ENCODE results near the gene CSTPP1. TPM values are rescaled to one million over a fixed set of nuclear protein-coding genes. Genes with fewer than 3 reads are reported as not detected.

CSTPP1 gene
- total RNA-seq, 2 experiments from 2014 or later = 12.8 to 14.4 TPM

DNA sequence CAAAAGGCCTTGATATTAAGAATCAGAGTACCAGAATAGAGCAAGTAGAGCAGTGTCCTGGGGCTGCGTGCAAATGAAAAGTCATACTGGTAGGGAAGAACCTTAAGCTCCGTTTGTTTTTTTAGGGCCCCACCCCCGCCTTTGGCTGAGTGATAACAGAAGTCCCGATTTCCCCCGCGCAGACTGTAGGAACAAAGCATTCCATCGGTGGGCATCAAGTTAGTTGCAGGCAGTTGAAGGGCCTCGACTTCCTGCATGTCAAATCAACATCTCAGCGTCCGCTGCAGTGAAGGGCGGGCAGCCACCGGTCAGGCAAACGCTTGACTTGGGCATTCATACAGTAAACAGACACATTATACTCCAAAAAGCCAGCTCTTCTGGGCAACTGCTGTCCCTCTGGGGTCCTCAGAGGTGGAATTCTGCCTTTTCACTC, 29.9 kb upstream of the CSTPP1 start:
- DNase-seq = no peak
- ATAC-seq = no peak
- POLR2A ChIA-PET = no interaction called here
- Mint-ChIP-seq H3K36me3 (ENCODE audit: low read depth) (no peaks in the 10 kb centered on the region), H3K27ac (no peak overlapping the region), H3K9me3 (no peaks in the 10 kb centered on the region), H3K4me3 (no peak overlapping the region), H3K27me3 (peaks cover 8% of the 10 kb centered on the region), H3K4me1 (ENCODE audit: low read depth) (no peaks in the 10 kb centered on the region)
- CTCF ChIA-PET = interaction anchor here (0.7 to 3.9 kb wide), 3 partner anchors 81 to 248 kb away, joined by 3 to 16 read pairs (median 3); no protein-coding TSS in a partner anchor
- intact Hi-C loops (cut with micrococcal nuclease) = no loop called here
- TF ChIP-seq, protein P1, sequence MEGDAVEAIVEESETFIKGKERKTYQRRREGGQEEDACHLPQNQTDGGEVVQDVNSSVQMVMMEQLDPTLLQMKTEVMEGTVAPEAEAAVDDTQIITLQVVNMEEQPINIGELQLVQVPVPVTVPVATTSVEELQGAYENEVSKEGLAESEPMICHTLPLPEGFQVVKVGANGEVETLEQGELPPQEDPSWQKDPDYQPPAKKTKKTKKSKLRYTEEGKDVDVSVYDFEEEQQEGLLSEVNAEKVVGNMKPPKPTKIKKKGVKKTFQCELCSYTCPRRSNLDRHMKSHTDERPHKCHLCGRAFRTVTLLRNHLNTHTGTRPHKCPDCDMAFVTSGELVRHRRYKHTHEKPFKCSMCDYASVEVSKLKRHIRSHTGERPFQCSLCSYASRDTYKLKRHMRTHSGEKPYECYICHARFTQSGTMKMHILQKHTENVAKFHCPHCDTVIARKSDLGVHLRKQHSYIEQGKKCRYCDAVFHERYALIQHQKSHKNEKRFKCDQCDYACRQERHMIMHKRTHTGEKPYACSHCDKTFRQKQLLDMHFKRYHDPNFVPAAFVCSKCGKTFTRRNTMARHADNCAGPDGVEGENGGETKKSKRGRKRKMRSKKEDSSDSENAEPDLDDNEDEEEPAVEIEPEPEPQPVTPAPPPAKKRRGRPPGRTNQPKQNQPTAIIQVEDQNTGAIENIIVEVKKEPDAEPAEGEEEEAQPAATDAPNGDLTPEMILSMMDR (IDR thresholded peaks at IDR 0.05) = no peak

DNA sequence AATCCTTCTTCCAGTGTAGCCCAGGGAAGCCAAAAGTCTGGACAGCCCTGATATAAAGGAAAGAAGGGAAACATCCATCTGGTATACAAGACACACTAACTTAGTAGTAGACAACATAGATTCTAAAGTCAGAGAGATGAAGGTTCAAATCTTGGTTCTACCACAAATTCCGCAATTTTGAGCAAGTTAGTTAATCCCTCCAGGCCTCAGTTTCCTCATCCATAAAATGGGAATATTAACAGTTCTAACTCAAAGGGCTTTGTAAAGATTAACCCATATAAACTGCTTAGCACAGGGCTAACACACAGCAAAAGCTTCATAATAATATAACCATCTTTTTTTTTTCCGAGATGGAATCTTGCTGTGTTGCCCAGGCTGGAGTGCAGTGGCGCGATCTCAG, 29.0 kb upstream of the CSTPP1 start:
- no peak overlapping the region for H3K4me3 Mint-ChIP-seq
- TF ChIP-seq, protein P1 (IDR thresholded peaks at IDR 0.05) = no peak
- DNase-seq (no peak), ATAC-seq (no peak)
- no peaks in the 10 kb centered on the region for H3K4me1 Mint-ChIP-seq (ENCODE audit: low read depth)
- no peaks in the 10 kb centered on the region for H3K9me3 Mint-ChIP-seq
- ChIA-PET POLR2A (no interaction called here), CTCF (interaction anchor here (1.4 to 3.9 kb wide), 3 partner anchors 12 to 247 kb away, joined by 3 to 16 read pairs (median 4); no protein-coding TSS in a partner anchor)
- peaks cover 8% of the 10 kb centered on the region for H3K27me3 Mint-ChIP-seq
- no peak overlapping the region for H3K27ac Mint-ChIP-seq
- H3K36me3 Mint-ChIP-seq (ENCODE audit: low read depth) = no peaks in the 10 kb centered on the region
- intact Hi-C loops (cut with micrococcal nuclease) = no loop called here

DNA sequence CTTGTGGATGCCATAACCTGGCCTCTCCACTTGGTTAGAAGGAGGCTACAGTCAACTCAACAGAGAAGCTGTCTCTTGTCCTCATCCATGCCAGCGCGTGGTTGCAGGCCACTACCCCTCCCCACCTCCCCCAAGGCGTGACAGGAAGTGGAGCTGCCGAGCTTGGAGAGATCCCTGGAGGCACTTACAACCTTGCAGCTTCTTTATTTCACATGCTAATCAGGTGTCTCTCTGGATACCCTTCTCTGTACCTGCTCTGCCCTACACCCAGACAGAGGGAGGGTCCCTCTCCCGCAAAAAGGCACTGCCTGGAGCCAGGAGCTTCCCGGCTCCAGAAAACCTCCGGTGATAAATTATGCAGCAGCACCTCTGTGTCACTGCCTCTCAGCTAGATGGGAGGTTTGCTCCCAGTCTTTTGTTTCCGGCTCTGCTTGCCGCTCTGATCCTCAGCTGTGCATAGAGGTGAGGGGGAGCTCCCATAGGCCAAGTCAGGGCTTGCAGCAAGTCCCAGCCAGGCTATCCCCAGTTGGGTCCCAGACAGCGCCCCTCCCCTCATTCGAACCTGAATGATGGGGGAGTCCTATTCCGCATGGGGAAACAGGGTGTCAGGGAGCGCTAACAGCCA, 23.9 kb upstream of the CSTPP1 start:
- Mint-ChIP-seq H3K27me3 (peaks cover 41% of the 10 kb centered on the region), H3K36me3 (ENCODE audit: low read depth) (no peaks in the 10 kb centered on the region), H3K9me3 (no peaks in the 10 kb centered on the region), H3K4me3 (no peak overlapping the region), H3K4me1 (ENCODE audit: low read depth) (peaks cover 10% of the 10 kb centered on the region), H3K27ac (no peak overlapping the region)
- ChIA-PET CTCF (interaction anchor here (1.4 kb wide), 2 partner anchors 16 to 240 kb away, joined by 3 to 6 read pairs; no protein-coding TSS in a partner anchor), POLR2A (interaction anchor here (0.8 to 1.3 kb wide), 2 partner anchors 12 to 234 kb away, joined by 3 read pairs; no protein-coding TSS in a partner anchor)
- intact Hi-C loops (cut with micrococcal nuclease) = no loop called here
- no peak for ATAC-seq
- TF ChIP-seq, protein P1 (IDR thresholded peaks at IDR 0.05) = no peak
- no peak for DNase-seq

DNA sequence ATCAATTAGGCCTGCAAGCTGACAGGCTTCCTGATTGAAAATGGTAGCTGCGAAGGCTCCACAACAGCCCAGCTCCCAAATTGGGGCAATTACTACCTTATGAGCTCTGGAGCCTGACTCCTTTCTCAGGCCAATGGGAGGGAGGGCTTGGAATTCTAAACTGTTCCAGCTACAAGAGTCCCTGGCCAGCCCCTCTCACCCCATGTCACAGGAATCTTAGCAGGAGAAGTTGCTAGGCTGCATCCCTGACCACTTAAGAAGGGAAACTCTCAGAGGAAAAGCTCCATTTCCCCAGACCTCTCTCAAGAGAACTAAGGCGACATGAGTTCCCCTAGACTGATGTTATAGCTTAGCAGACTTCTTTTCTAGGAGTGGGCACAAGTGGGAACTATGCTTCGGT, 23.1 kb upstream of the CSTPP1 start:
- no peaks in the 10 kb centered on the region for H3K9me3 Mint-ChIP-seq
- peaks cover 44% of the 10 kb centered on the region for H3K27me3 Mint-ChIP-seq
- no peaks in the 10 kb centered on the region for H3K36me3 Mint-ChIP-seq (ENCODE audit: low read depth)
- H3K4me1 Mint-ChIP-seq (ENCODE audit: low read depth) = peaks cover 12% of the 10 kb centered on the region
- H3K4me3 Mint-ChIP-seq = no peak overlapping the region
- ChIA-PET CTCF (interaction anchor here (1.0 to 1.4 kb wide), 3 partner anchors 17 to 239 kb away, joined by 3 to 10 read pairs (median 3); no protein-coding TSS in a partner anchor), POLR2A (interaction anchor here (0.8 to 1.3 kb wide), 2 partner anchors 13 to 233 kb away, joined by 3 read pairs; no protein-coding TSS in a partner anchor)
- intact Hi-C loops (cut with micrococcal nuclease) = no loop called here
- ATAC-seq (no peak), DNase-seq (no peak)
- TF ChIP-seq, protein P1 (IDR thresholded peaks at IDR 0.05) = no peak
- H3K27ac Mint-ChIP-seq = no peak overlapping the region

DNA sequence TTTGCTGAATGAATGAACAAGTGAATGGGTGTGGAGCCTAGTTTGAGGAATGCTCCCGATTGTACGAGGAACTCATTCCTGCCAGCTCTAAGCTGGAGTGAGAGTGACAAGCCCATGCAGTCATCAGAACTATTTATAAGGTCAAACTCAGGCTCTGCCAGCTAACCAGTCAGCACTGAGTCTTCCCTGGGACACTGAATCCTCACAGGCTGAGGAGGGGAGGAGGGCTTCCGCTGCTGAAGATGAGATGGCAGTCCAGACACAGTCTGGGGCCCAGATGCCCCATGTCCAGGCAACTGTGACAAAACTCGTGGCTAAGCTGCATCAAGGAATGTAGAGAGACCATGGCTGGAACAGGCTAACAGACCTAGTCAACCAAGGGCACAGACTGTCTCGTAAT, 22.2 kb upstream of the CSTPP1 start:
- TF ChIP-seq, protein P1 (IDR thresholded peaks at IDR 0.05) = no peak
- no peaks in the 10 kb centered on the region for H3K36me3 Mint-ChIP-seq (ENCODE audit: low read depth)
- ATAC-seq (no peak), DNase-seq (no peak)
- peaks cover 19% of the 10 kb centered on the region for H3K4me1 Mint-ChIP-seq (ENCODE audit: low read depth)
- H3K27me3 Mint-ChIP-seq = peaks cover 49% of the 10 kb centered on the region
- no peak overlapping the region for H3K4me3 Mint-ChIP-seq
- H3K27ac Mint-ChIP-seq = no peak overlapping the region
- POLR2A ChIA-PET = interaction anchor here (0.5 kb wide), 1 partner anchor 70 kb away, joined by 3 read pairs; no protein-coding TSS in a partner anchor
- CTCF ChIA-PET = no interaction called here
- no peaks in the 10 kb centered on the region for H3K9me3 Mint-ChIP-seq
- intact Hi-C loops (cut with micrococcal nuclease) = no loop called here
